Islet of Langerhans (tissue), 1 donor: Measurements from ENCODE around the gene STYXL2.

Source experiments
- FAIRE-seq: peaks from one replicate; lab custom pipeline; 2011; peaks lifted over from hg19 to GRCh38; lab: Jason Lieb, UNC

Gene STYXL2

GRCh38 chr1:167110586-167110985, 16.7 kb downstream of the STYXL2 start:
- FAIRE-seq, result no peak

- no peak for FAIRE-seq
These were observed 18.2 kb downstream of the STYXL2 start for GRCh38 chr1:167111868-167112709.

GRCh38 chr1:167114725-167115124, 20.9 kb downstream of the STYXL2 start:
- FAIRE-seq, result no peak

- no peak for FAIRE-seq
These were observed 21.8 kb downstream of the STYXL2 start for GRCh38 chr1:167115655-167116054.

GRCh38 chr1:167116174-167116573, 22.3 kb downstream of the STYXL2 start:
- FAIRE-seq, result no peak

- FAIRE-seq, result no peak
These were observed 23.4 kb downstream of the STYXL2 start for GRCh38 chr1:167117225-167117624.

- FAIRE-seq, result no peak
These were observed 24.3 kb downstream of the STYXL2 start for GRCh38 chr1:167118188-167118587.

- no peak for FAIRE-seq
These were observed 25.8 kb downstream of the STYXL2 start for GRCh38 chr1:167119696-167120095.

- no peak for FAIRE-seq
These were observed 27.0 kb downstream of the STYXL2 start for GRCh38 chr1:167120899-167121298.

- FAIRE-seq, result no peak
These were observed 27.7 kb downstream of the STYXL2 start for GRCh38 chr1:167121375-167122120.

- FAIRE-seq, result no peak
These were observed 28.2 kb downstream of the STYXL2 start for GRCh38 chr1:167122121-167122480.

GRCh38 chr1:167122568-167122967, 28.7 kb downstream of the STYXL2 start:
- FAIRE-seq, result no peak

- FAIRE-seq, result no peak
These were observed 32.4 kb downstream of the STYXL2 start for GRCh38 chr1:167126317-167126716.

- no peak for FAIRE-seq
These were observed 32.9 kb downstream of the STYXL2 start for GRCh38 chr1:167126811-167127210.

GRCh38 chr1:167127236-167127635, 33.4 kb downstream of the STYXL2 start:
- FAIRE-seq, result no peak

GRCh38 chr1:167127661-167128060, 33.8 kb downstream of the STYXL2 start:
- no peak for FAIRE-seq

GRCh38 chr1:167128261-167129227, 34.7 kb downstream of the STYXL2 start:
- FAIRE-seq, result no peak

GRCh38 chr1:167130829-167131510, 37.1 kb downstream of the STYXL2 start:
- FAIRE-seq, result no peak

- FAIRE-seq, result no peak
These were observed 38.6 kb downstream of the STYXL2 start for GRCh38 chr1:167132301-167133010.

GRCh38 chr1:167135281-167135840, 41.5 kb downstream of the STYXL2 start:
- no peak for FAIRE-seq

GRCh38 chr1:167136191-167136614, 42.3 kb downstream of the STYXL2 start:
- FAIRE-seq, result no peak
